Esophagus squamous epithelium (tissue), 4 donors: ENCODE results near the gene PSPN.

Source experiments
- CTCF ChIP-seq, 6 experiments: fragments of 450-650 bp in 4 of 6; fragments of 200-600 bp in 2 of 6; sonication (generic) in 2 of 6; IDR thresholded peaks; one replicate each; pipeline ENCODE4 v1.5.1; 2016 to 2019; ENCODE audit warnings: antibody characterized with exemption in 6 of 6, mild to moderate bottlenecking in 4 of 6, moderate library complexity in 4 of 6
- POLR2A ChIP-seq, 4 donors: fragments of 450-650 bp; IDR thresholded peaks; one replicate each; pipeline ENCODE4 v1.6.1; 2017; ENCODE audit warnings: antibody characterized with exemption in 4 of 4, mild to moderate bottlenecking in 4 of 4, moderate library complexity in 3 of 4

GRCh38 chr19:6325614-6326013 lies 50.1 kb downstream of the PSPN start:
- TF ChIP-seq POLR2A (IDR thresholded peaks at IDR 0.05) = no peak
- no peak for TF ChIP-seq CTCF (IDR thresholded peaks at IDR 0.05)
